Measurements from ENCODE around the gene RBM8A. TPM values are rescaled to one million over a fixed set of nuclear protein-coding genes. Genes with fewer than 3 reads are reported as not detected.

The RBM8A gene
- total and polyA plus RNA-seq, 7 donors, result 77.8 to 138 (median 97.9) TPM

- no peaks in the 10 kb centered on the region for H3K36me3 ChIP-seq
- no peak overlapping the region for H3K27ac ChIP-seq
- peaks cover 0 to 16% (median 15%) of the 10 kb centered on the region in 4 donors for H3K4me1 ChIP-seq
- intact Hi-C loops (cut with DNase I), result no loop called here
- TF ChIP-seq CTCF (IDR thresholded peaks at IDR 0.05) (no peak), EP300 (IDR thresholded peaks at IDR 0.05) (no peak), POLR2AphosphoS5 (IDR thresholded peaks at IDR 0.05) (no peak), POLR2A (IDR thresholded peaks at IDR 0.05) (no peak)
- H3K4me3 ChIP-seq, result no peak overlapping the region
- WGBS, 2 donors, result 70 to 82% methylated on average over 8 of the region's 8 CpGs
- no peaks in the 10 kb centered on the region for H3K27me3 ChIP-seq
- H3K9me3 ChIP-seq, result no peaks in the 10 kb centered on the region
- DNase-seq, result no peak
Observed at GRCh38 chr1:145886816-145887215, 40.5 kb downstream of the RBM8A start.

GRCh38 chr1:145886390-145886789 is 40.9 kb downstream of the RBM8A start:
- no peak for DNase-seq
- intact Hi-C loops (cut with DNase I), result no loop called here
- Histone ChIP-seq H3K4me1 (peaks cover 0 to 11% (median 11%) of the 10 kb centered on the region in 4 donors), H3K27me3 (no peaks in the 10 kb centered on the region), H3K9me3 (no peaks in the 10 kb centered on the region), H3K4me3 (peak overlapping the region; percentile 42 to 72 (median 60)), H3K27ac (peak overlapping the region in 1 of 4 donors; percentile 40), H3K36me3 (no peaks in the 10 kb centered on the region)
- no peak for TF ChIP-seq POLR2A (IDR thresholded peaks at IDR 0.05)
- TF ChIP-seq CTCF (IDR thresholded peaks at IDR 0.05), result no peak
- no peak for TF ChIP-seq EP300 (IDR thresholded peaks at IDR 0.05)
- TF ChIP-seq POLR2AphosphoS5 (IDR thresholded peaks at IDR 0.05), result no peak
- WGBS, 2 donors, result 43 to 54% methylated on average over 11 of the region's 11 CpGs

GRCh38 chr1:145885738-145886287 is 41.5 kb downstream of the RBM8A start, which contains the start of gene ANKRD35:
TSS of gene ANKRD35 (minus strand) at chr1:145885866. CDS start at chr1:145885758, 108 bp downstream.
- peak; percentile 89 for DNase-seq
- intact Hi-C loops (cut with DNase I), result no loop called here
- H3K27ac ChIP-seq, result peak within 1 kb of the TSS in 1 of 4 donors; percentile 40
- no peaks in the 10 kb centered on the region for H3K27me3 ChIP-seq
- H3K4me1 ChIP-seq, result peaks cover 0 to 11% (median 6%) of the 10 kb centered on the region in 4 donors
- H3K9me3 ChIP-seq, result no peaks in the 10 kb centered on the region
- H3K4me3 ChIP-seq, result peak within 1 kb of the TSS; percentile 42 to 72 (median 60)
- no peaks in the 10 kb centered on the region for H3K36me3 ChIP-seq
- TF ChIP-seq POLR2A (IDR thresholded peaks at IDR 0.05), result no peak
- no peak for TF ChIP-seq EP300 (IDR thresholded peaks at IDR 0.05)
- TF ChIP-seq CTCF (IDR thresholded peaks at IDR 0.05), result no peak
- TF ChIP-seq POLR2AphosphoS5 (IDR thresholded peaks at IDR 0.05), result no peak
- WGBS, 2 donors, result 1% methylated on average over 36 of the region's 36 CpGs

GRCh38 chr1:145884675-145885074 is 42.6 kb downstream of the RBM8A start:
- intact Hi-C loops (cut with DNase I), result no loop called here
- H3K9me3 ChIP-seq, result no peaks in the 10 kb centered on the region
- H3K27ac ChIP-seq, result no peak overlapping the region
- peaks cover 0 to 11% (median 6%) of the 10 kb centered on the region in 4 donors for H3K4me1 ChIP-seq
- no peak overlapping the region for H3K4me3 ChIP-seq
- no peaks in the 10 kb centered on the region for H3K36me3 ChIP-seq
- TF ChIP-seq POLR2AphosphoS5 (IDR thresholded peaks at IDR 0.05) (no peak), POLR2A (IDR thresholded peaks at IDR 0.05) (no peak), CTCF (IDR thresholded peaks at IDR 0.05) (no peak), EP300 (IDR thresholded peaks at IDR 0.05) (no peak)
- DNase-seq, result no peak
- WGBS, 2 donors, result 78 to 91% methylated on average over 1 of the region's 1 CpG
- H3K27me3 ChIP-seq, result no peaks in the 10 kb centered on the region

GRCh38 chr1:145879775-145880174 is 47.5 kb downstream of the RBM8A start:
- Histone ChIP-seq H3K36me3 (no peaks in the 10 kb centered on the region), H3K27ac (no peak overlapping the region), H3K9me3 (no peaks in the 10 kb centered on the region), H3K27me3 (no peaks in the 10 kb centered on the region), H3K4me3 (no peak overlapping the region), H3K4me1 (no peaks in the 10 kb centered on the region)
- TF ChIP-seq POLR2AphosphoS5 (IDR thresholded peaks at IDR 0.05) (no peak), EP300 (IDR thresholded peaks at IDR 0.05) (no peak), CTCF (IDR thresholded peaks at IDR 0.05) (no peak), POLR2A (IDR thresholded peaks at IDR 0.05) (no peak)
- intact Hi-C loops (cut with DNase I), result no loop called here
- DNase-seq, result no peak
- 50 to 59% methylated on average over 5 of the region's 5 CpGs for WGBS, 2 donors
